GM21367 (cell line): ENCODE data around the gene SH3PXD2A.
"Not testable (repeated sequence)": the region's sequence is repeated elsewhere in the genome, so short reads cannot be mapped to it uniquely, and the experiment has no call there.

ENCODE experiments used
- ATAC-seq: cut with Tn5 transposase; IDR thresholded peaks from one replicate; pipeline ENCODE4 v1.9.1; 2021; ENCODE audit not compliant: unreplicated experiment

Gene SH3PXD2A

GRCh38 chr10:103851261-103851660 lies 4.1 kb downstream of the SH3PXD2A start:
- no peak for ATAC-seq

DNA sequence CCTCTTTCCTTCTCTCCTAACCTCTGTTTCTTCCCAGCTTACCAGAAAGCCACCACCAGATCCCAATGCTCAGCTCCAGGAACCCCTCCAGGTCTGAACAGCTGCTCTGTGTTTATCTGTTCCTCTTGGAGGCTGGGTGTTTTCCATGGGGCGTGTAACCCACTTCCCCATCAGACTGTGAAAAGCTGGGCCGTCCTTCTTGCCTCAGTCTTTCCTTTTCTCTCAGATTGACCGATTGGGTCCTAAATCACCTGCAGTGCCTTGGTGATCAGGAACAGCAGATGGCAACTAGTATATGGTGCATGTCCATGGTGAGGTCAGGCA lies 4.8 kb downstream of the SH3PXD2A start:
- no peak for ATAC-seq

GRCh38 chr10:103849880-103850571 lies 5.3 kb downstream of the SH3PXD2A start:
- no peak for ATAC-seq

DNA sequence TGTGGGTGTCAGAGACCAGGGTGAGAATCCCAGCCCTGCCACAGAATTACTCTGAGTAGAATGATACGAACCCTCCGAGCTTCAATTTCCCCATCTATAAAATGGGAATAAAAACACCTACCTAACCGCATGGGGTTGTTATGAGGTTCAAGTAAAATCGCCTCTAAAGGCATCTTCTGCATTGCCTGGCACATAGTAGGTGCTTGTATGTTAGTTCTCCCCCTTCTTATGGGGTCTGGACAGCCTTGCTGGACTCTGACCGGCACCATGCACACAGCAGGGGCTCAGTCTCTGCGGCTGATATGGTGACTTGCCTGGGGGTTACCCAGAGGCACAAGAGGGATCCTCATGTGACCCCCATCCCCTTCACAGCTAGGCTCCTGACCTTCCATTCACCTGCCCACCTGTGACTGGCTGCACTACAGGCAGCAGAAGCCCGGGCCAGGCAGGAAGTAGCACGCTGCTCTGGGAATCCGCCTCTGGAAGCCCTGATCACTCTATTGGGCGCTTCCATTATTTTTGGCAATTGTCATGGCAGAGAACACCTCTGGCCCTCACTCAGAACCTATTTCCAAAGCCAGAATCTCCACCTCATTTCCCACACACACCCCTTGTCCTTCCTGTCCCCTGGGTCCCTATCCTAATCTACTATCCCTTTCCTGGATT lies 6.0 kb downstream of the SH3PXD2A start:
- ATAC-seq: no peak

GRCh38 chr10:103847909-103848468 lies 7.4 kb downstream of the SH3PXD2A start:
- no peak for ATAC-seq

- ATAC-seq: no peak
Observed at GRCh38 chr10:103847346-103847745, 8.0 kb downstream of the SH3PXD2A start.

- no peak for ATAC-seq
Observed at GRCh38 chr10:103845972-103846371, 9.4 kb downstream of the SH3PXD2A start.

GRCh38 chr10:103845346-103845745 lies 10.0 kb downstream of the SH3PXD2A start:
- not testable (repeated sequence) for ATAC-seq

GRCh38 chr10:103843854-103844570 lies 11.4 kb downstream of the SH3PXD2A start:
- ATAC-seq: no peak

DNA sequence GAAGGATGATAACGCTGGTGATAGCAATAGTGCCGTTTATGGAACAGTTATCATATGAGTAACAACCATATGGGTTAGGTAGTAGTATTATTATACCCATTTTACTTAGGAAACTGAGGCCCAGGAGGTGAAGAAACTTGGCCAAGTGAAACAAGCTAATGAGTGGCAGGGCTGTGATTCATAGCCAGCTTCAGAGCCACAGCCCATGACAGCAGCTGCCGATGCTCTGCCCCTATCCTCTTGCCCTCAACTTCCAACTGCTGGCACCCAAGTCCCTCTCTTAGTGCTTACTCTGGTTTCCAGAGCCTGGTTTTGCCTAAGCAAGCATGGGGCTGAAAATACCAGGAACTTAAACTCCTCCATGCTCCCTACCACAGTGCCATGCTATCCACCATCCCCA lies 12.3 kb downstream of the SH3PXD2A start:
- no peak for ATAC-seq

- no peak for ATAC-seq
Observed at GRCh38 chr10:103842605-103843004, 12.8 kb downstream of the SH3PXD2A start.

- no peak for ATAC-seq
Observed at GRCh38 chr10:103841519-103841918, 13.9 kb downstream of the SH3PXD2A start.

GRCh38 chr10:103840740-103841070 lies 14.7 kb downstream of the SH3PXD2A start:
- no peak for ATAC-seq

DNA sequence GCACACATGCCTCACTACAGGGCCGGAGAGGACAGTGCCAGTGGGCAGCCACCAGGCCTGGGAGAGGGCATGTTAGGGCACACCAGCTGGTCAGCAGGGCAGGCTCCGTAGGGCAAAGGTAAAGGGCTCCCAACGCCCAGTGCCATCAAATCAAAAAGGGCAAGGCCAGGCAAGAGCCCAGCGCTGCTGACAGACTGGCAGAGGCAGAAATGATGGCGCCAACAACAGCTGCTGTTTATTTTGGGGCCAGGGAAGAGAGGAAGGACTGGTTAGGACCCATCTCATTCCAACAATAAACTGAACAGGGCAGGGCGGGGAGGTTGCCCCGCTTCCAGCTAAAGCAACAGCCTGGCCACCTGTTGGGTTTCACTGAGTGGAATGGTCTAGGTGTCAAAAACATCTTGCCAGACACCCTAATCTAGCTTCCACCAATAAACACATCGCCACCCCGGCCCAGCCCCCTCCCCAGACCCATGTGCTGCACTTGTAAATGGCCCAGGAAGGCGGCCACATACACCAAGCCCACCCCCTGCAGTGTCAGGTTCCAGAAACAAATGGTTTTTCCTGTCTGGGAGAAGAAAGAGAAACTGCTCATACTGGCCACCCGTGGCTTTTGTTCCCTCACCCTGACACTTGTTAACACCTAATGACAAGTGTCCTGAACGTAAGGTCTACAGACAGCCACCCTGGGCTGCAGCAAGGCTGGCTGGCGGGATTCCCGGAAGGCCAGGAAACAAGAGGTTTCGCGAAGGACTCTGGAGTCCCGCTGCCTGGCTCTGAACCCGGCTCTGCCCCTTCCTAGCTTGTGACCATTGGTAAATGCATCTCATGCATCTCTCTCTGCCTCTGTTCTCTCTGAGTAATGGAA lies 15.3 kb downstream of the SH3PXD2A start:
- no peak for ATAC-seq

DNA sequence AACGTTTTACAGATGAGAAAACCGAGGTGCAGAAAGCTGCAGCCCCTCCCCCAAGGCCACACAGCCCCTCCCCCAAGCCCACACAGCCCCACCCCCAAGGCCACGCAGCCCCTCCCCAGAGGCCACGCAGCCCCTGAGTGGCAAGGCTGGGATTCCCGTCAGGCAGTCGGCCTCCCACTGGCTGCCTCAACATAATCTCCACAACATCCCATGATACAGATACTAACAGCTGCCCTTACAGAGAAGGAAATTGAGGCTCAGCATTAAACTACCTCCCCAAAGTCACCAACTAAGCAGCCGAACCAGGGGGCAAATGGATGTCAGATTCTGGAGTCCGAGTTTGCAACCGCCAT lies 15.9 kb downstream of the SH3PXD2A start:
- ATAC-seq: no peak

DNA sequence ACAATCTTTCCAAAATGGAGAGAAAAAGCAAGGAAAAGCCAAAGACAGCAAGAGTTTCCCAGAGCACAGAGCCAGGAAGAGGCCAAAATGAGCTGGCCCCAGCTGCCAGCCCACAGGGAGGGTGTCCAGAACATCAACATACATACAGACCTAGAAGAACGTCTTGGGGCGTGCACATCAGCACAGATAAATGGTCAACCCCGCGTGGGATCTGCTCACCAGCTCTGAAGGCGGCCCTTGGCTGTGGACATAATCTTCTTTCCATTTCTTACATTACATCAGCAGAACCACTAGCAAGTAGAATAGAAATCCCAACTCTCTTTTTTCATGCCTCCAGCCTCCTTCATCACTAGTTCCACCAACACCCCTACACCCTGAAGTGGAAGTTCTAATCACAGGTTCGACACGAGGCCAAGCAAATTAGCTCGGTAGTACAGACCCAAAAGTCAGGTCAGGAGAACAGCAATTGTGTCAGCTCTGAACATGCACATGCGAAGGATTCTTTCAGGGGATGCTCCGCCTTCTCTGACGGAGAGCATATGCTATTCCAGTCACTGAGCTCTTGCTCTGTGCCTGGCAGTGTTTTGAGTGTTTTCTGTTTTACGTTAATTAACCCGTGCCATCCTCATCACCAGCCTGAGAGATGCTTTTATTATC lies 16.4 kb downstream of the SH3PXD2A start:
- no peak for ATAC-seq

GRCh38 chr10:103838070-103838395 lies 17.3 kb downstream of the SH3PXD2A start:
- no peak for ATAC-seq

DNA sequence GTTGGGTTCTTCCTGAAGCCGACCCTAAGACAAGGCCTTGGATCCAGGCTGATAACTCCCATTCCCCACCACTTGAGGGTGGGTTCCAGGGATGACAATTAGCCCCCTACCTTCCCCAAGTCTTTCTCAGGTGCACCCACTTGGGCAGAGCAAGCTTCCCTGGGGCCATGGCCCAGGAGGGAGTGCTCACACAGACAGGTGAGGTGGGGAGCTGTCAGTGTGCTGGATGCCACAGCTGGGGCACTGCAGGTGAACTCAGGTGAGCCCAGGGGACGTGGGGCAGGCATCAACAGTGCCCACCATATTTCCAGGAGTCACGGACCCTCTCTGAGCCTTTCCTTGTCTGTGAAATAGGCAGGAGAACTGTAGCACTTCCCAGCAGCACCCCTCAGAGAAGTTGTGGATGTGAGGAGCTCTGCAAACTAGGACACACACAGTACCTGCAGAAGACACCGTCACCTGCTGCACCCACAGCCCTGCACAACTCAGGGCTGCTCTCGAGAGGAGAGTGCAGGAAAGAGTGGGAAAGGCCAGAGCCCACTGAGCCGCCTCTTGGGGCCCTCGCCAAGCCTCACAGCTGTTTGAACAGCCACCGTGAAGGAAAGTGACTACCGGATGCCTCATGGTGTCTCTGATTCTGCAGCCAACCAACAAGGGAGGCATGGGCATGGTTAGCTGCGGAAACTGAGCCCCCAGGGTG lies 17.9 kb downstream of the SH3PXD2A start:
- ATAC-seq: no peak

- no peak for ATAC-seq
Observed at GRCh38 chr10:103836861-103837260, 18.5 kb downstream of the SH3PXD2A start.

- ATAC-seq: no peak
Observed at GRCh38 chr10:103836273-103836672, 19.1 kb downstream of the SH3PXD2A start.
